NK-92 (cell line): Measurements from ENCODE around the gene ANG.
"Not testable (repeated sequence)": the region's sequence is repeated elsewhere in the genome, so short reads cannot be mapped to it uniquely, and the experiment has no call there.

Source experiments
- DNase-seq: peaks from one replicate; lab custom pipeline; 2025; ENCODE audit not compliant: unreplicated experiment; lab: John Stamatoyannopoulos, UW

Gene ANG

DNA sequence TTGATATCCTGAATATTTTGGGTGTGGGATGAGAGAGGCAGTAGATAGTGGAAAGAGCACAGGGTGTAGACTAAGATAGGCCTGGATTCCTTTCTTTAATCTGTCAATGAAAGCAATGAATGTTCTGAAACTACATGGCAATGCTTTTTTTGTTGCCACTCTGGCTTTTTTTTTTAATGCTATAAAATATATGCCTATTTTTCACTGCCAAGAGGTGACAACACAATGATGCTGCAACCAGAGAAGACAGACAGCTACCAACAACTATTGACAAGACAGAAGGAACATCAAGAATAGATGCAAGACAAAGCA is 9.4 kb downstream of the ANG start:
- DNase-seq: no peak

DNA sequence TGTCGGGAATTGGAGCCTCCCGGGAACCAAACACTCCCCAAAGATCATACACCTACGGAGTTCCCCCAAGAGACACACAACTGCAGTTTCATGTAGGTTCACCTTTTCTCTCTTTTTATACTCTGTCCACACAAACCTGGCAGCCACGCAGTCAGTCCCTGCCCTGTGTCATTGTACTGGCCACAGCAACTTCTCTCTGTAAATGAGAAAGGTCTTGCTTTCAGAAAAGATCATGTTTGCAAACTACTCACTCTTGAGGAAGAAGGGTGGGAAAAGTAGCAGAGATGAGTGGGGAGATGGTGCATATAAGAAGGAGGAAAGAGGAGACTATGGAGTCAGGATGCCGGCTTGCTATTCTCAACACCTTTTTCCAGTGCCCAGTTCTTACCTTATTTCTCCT is 10.4 kb downstream of the ANG start:
- no peak for DNase-seq

DNA sequence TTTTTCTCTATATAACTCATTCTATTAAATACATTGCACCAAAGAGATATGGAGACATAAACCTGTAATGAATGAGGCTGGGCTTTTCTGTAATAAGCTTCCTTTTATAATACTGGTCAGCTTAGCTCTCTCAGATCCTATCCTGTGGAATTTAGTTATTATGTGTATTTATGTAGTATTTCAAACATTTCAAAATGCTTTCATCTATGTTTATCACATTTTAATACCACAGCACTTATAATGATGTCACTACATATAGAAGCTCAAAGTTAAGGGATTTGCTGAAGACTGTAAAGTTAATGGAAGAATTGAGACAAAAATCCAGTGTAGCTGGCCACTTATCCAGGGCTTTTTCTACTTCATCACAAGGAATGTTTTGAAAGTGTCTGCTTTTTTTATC is 11.4 kb downstream of the ANG start:
- DNase-seq: no peak

DNA sequence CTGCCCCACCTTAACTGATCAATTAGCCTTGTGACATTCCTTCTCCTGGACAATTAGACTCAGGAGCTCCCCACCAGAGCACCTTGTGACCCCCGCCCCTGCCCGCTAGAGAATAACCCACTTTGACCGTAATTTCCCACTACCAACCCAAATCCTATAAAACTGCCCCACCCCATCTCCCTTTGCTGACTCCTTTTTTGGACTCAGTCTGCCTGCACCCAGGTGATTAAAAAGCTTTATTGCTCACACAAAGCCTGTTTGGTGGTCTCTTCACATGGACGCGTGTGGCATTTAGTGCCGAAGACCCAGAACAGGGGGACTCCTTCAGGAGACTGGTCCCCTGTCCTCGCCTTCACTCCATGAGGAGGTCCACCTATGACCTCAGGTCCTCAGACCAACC is 12.4 kb downstream of the ANG start:
- not testable (repeated sequence) for DNase-seq

DNA sequence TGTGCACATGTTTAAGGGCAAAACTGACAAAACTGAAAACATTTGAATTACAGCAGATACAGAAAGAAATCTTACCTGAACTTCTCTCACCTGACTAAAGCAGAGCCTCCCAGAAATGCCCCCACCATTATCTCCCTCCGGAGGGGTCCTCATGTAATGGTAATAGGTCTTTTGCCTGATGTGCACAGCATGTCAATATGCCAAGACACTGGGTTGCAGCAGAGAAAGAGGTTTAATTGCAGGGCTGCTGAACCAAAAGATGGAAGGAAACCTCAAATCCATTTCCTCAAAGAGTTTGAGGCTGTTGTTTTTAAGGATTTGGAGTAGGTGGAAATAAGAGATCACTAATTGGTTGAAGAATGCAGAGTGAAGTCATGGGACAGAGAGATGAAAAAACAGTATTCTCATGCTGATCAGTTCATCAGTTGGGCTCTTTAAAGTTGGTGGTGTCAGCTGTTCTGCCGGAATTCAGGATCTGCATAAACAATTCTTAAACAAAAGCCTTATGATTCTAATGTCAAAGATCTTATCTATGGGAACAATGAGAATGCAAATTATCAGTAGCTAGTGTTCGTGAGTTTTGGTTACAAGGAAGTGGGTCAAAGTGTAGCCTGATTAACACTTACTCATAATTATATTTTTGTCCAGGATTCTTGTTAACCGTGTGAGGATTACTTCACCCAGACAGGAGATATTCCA is 18.2 kb downstream of the ANG start:
- no peak for DNase-seq

DNA sequence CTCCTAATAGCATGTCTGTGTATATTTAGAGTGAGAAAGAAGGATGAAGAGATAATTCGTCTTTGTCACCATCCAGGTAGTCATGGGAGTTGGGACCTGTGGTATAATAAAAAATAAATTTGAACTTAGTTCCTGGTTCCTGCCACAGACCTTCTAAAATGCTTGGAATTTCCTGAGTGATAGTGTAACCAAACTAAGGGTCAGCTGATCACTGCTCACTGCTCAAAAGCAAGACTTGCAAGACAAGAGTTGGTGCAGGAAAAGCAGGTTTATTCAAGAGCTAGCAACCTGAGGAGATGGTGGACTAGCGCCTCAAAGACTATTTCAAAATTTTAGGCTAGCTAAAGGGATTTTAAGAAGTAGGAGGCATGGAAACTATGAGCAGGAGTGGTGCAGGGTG is 19.1 kb downstream of the ANG start:
- DNase-seq: no peak

DNA sequence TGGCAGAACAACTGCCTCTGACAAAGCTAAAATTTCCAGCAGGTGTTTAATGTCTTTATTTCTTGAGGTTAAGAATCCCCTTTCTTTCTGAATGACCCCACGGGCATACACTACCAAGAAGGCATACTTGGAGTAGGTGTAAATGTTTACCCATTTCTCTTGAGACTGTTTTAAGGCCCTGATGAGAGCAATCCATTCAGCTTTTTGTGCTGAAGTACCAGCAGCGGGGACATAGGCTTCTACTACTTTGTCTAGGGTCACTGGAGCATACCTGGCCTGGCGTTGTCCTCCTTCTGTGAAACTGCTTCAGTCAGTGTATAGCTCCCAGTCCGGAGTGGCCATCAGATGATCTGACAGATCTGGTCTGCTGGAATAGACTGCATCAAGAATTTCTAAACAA is 22.7 kb downstream of the ANG start:
- DNase-seq: no peak

DNA sequence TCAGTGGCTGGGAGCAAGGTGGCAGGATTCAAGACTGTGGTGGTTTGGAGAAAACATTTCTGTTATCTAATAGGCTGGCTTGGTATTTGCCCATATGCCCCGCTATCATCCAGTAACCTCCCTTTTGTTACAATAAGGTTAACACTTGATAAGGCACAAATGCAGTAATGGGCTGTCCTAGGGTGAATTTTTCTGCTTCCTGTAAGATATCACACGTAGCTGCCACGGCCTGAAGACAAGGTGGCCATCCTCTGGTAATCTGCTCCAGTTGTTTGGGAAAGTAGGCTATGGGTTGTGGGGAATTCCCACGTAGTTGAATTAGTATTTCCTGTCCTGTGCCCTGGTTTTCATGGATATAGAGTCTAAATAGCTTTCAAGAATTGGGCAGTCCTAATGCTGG is 23.1 kb downstream of the ANG start:
- no peak for DNase-seq

DNA sequence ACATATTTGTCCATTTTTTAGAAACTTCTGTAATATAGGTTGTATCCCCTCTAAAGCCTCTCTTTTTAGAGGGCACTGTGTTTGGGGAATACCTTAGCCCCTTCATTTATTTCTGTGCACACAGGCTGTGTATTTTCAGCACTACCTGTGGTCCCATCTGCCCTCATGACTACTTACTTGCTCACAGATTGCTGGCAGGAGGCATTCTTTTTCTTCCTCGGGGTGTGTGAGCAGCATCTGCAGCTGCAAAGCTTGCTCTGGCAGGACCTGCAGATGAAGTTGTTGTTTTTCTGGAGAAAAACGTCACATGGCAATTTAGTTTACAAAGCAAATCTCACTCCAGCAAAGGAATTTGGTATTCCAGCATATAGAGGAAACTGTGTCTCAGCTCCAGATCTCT is 24.3 kb downstream of the ANG start:
- DNase-seq: no peak

DNA sequence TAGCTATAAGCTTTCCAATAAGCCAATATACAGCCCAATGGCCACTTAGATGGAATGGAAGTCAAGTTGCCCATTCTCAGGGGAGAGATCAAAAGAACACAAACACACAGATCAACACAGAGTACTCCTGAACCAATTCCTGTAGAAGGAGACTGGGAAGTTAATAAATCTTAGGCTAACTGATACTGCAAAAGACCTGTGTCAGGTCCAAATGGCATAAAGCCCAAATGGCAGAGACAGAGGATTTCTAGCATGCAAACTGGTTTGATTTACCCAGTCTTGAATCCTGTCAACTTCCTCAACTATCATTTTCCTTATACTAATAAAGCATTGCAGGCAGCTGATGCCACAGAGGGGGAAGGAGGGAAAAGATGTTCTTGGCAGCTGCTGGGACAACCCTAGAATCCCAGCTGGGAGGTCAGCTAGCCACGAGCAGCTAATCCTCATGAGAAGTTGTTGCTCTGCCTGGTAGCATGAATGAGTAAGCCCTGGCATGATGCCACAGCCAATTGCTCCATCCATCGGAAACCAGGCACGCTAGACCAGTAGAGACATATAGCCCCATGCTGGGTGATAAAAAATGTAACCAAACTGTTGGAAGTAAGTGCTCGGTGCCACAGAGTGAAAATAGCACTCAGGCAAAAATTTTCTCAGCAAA is 26.2 kb downstream of the ANG start:
- DNase-seq: no peak

DNA sequence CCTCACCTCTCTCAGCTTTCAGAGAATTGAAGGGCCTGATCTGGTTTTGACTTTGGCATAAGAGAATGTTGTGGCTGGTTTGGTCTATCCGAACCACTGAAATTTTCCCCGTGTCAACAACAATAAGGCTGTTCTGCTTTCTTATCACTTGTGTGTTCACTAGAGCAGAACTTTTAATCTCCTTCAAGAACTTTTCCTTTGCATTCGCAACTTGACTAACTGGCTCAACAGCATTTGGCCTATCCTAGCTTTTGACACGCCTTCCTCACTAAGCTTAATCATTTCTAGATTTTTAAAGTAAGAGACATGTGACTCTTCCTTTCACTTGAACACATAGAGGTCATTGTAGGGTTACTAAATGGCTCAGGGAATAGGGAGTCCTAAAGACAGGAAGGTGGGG is 31.2 kb downstream of the ANG start:
- DNase-seq: no peak

DNA sequence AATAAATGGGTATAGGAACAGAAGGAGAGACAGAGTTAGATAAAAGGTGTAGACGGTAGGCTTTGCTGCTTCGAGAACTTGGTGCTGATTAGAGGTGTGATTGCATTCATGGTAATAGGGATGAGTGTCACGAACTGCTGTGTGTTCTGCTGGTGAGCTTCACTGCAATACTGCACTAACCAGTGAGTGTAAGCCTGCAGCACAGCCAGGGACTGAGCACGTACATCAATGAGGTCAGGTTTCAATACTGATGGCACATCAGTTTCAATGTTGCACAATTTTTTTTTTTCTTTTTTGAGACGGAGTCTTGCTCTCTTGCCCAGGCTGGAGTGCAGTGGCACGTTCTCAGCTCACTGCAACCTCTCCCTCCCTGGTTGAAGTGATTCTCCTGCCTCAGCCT is 32.2 kb downstream of the ANG start:
- no peak for DNase-seq

DNA sequence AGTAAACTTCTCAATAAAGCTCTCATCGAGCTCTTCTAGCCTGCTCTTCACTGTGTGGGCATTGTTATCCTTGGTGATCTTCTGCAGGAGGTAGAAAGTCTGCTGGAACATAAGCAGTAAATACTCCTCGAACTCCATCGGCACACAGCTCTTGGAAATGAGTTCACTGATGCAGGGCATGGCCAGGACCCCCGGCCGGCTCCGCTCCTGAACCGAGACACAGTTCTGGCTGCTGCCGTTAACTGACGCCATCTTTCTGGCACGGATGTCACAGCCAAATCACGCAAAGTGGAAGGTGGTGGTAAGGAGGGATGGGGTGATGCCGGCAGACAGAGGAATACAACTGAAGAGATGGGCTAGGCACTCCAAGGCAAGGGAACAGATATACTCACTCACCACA is 33.5 kb downstream of the ANG start:
- no peak for DNase-seq

DNA sequence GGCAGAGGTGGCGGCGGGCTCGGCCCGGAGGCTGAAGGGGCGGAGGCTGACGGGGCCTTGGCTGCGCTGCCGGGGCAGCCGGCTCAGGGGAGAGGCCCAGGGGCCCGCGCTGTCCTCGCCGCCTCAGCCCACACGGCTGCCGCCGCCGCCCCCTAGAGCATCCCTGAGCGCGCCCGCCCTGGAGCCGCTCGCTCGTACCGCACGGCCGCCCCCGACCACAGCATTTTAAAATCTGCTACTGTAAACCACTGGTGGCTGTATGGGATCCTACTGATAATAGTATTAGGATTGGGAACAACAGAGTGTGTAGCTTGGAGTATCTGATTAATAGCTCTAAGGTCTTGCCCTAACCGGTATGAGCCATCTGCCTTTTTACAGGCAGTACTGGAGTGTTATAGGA is 34.9 kb downstream of the ANG start:
- DNase-seq: no peak

DNA sequence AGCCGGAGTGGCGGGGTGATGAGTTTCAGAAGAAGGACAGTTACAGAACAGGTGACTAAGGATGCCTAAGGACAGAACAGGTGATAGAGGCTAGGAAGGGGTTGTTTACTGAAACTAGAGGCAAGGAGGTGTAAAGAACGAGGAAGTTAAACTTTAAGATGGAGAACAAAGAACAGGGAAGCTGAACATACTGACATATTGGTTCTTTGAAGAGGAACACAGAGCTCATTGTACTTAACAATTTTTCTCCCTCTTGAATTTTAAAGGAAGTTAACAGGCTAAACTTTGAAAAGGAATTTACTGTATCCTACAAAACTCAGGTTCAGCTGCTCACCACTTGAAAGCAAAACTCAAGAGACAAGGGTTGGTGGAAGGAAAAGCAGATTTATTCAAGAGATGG is 37.6 kb downstream of the ANG start:
- not testable (repeated sequence) for DNase-seq

DNA sequence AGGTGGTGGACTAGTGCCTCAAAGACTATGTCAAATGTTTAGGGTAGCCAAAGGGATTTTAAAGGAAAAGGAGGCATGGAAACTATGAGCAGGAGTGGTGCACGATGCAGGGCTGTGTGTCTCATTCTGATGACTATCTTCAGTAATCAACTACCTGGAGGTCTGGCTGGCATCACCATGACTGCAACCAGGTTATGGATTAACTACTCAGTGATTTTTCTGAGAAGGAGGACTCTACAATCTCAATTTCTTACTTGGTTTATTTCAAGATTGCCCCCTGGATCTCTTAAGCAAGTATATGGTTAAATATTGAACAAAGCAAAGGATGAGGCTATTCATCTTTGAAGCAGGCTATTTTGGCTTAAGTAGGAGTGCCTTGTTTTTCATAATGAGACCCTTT is 38.0 kb downstream of the ANG start:
- DNase-seq: no peak

DNA sequence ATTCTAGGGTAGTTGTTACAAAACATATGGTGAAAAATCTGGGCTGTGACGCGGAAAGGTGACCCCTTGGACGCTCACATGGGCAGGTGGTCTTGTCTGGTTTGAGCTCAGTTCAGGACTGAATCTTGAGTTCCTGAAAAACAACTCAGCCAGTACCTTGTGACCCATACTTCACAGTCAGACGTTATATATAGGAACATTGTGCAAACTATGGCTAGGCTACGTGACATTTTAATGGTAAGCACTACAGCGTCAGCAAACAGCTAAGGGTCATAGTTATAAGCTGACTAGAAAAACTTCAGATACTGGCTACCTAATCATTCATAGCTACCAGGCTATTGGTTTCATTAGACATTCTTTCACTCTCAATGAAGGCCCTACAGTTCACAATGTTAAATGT is 42.3 kb downstream of the ANG start:
- DNase-seq: no peak

DNA sequence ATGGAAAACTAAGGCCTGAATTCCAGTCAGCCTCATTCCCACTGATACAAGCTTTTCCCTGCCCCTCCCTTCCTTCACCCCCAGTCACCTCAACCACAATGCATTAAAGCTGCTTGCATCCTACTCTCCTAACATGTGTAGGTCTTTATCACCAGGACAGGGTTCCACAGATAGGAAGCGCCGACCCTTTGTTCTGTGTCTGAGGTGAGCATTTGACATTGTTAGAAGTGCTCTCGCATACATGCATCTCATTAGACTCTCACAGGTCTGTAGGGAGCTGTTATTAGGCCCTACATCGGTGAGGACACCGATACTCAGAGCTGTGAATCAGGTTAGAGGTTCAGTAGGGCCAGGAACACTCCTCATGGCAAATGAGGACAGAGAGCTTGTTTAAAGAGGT is 43.9 kb downstream of the ANG start:
- DNase-seq: no peak

DNA sequence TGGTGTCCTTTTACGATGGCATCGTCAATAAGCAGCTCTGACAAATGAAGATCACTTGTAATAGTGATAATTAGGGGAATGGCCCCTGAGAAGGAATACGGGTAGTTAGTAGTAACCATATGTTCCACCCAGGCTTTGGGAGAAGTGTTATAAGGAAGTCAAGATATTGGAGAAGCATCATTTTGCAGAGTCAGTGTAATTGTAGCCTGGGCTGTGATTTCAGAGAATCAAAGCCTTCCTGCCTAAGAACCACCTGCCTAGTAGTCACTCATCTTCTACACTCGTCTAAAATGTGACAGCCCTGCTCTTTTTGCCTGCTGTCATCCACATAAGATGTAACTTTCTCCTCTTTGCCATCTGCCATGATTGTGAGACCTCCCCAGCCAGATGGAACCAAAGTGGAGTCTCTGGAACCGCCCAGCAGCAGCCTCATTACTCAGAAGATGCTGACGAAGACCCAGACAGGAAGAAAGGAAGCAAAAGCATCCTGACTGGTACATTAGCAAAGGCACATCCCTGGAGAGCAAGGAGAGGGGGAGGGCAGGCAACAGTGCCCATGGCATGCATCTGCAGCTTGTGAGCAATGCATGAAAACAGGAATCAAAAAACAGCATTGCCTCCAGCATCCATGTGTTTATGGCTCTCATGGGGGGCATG is 44.5 kb downstream of the ANG start:
- DNase-seq: no peak

DNA sequence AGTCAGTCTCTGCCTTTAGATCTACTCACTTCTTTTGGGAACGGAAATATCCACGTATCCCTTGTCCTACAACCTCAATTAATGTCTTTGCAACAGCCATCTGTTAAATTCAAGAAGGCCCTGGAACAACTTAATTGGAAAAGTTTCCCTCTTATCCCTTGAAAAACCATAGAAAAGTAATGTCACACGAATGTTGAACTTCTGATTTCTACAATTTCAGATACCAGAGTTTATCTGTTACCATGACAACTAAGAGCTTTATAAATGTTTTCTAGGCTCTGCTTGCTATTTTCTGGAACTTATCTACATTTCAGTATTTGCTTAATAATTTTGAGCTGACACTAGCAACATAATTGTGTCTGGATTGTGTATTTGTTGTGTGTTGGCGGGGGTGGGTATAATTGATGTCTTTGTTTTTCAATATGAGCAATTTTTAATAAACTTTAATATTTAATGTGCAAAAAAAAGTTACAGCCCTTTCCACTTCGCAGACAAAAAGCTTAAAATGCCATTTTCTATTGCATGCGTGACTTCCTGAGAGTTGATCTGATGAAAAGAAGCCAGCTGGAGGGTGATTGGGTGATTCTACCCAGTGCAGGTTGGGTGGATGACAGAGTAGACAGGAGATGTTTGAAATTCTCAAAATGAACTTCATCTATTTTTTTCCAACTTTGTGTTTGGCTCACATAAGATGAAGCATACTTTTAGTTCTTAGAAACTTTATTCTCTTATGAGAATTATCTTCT is 45.3 kb downstream of the ANG start:
- DNase-seq: no peak

DNA sequence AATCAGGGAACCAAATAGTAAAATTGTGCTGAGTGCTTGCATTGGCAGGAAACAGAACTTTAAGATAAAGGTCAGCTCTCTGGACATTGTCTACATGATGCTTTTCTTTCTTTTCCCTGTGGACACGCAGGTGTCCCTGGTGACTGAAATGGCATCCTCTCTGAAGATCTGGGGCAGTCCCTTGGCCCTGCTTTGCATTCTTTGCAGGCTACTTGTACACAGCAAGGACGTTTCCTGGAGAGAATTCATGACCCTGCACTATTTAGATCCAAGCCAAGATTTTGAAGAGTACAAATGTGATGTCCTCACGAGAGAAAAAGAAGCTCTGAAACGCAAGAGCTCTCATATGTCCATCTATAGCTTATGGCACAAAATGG is 45.9 kb downstream of the ANG start:
- no peak for DNase-seq

DNA sequence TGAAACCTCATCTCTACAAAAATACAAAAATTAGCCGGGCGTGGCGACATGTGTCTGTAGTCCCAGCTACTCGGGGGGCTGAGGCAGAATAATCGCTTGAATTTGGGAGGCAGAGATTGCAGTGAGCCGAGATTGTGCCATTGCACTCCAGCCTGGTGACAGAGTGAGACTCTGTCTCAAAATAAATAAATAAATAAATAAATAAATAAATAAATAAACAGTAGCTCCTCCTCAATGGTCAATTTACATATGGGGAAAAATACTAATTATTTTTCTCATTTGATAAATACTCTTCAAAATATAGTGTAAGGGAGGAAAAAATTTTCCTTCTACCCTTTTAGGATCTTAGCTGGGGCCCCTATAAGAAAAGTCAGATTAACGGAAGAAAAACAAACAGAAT is 49.7 kb downstream of the ANG start:
- not testable (repeated sequence) for DNase-seq
